SK-N-MC (cell line): ENCODE measurements around the gene ANTXR1.
A peak's percentile ranks its signal among the peaks of the same experiment; 100 is the strongest.

Experiments used
- DNase-seq: peaks from one replicate; pipeline ENCODE4 v3.0.0-alpha.2; 2011; ENCODE audit warnings: low read depth, low spot score
- H3K27ac ChIP-seq: fragments of 200-600 bp; sonication (generic); 2 replicates; pipeline ENCODE4 v1.5.1; 2016; ENCODE audit warnings: mixed run types
- H3K36me3 ChIP-seq: fragments of 200-600 bp; sonication (generic); 2 replicates; pipeline ENCODE4 v1.6.1; 2017; ENCODE audit warnings: antibody characterized with exemption, low read length, mixed read lengths; ENCODE audit not compliant: insufficient read depth
- H3K4me3 ChIP-seq: fragments of 200-600 bp; sonication (generic); 2 replicates; pipeline ENCODE4 v1.5.1; 2016
- H3K9ac ChIP-seq: fragments of 200-600 bp; sonication (generic); 2 replicates; pipeline ENCODE4 v1.8.0; 2017; ENCODE audit warnings: mixed run types, mixed read lengths; ENCODE audit not compliant: insufficient read length
- H3K9me3 ChIP-seq: fragments of 200-600 bp; sonication (generic); 2 replicates; pipeline ENCODE4 v1.6.1; 2017; ENCODE audit warnings: low read depth, mild to moderate bottlenecking, antibody characterized with exemption, low read length, moderate library complexity, mixed read lengths
- EZH2 ChIP-seq: fragments of 200-600 bp; sonication (generic); IDR thresholded peaks from one replicate; pipeline ENCODE4 v1.6.1; 2017; ENCODE audit warnings: antibody characterized with exemption
- FOXP2 ChIP-seq: optimal IDR thresholded peaks from 2 replicates; pipeline ENCODE3; 2011; ENCODE audit warnings: mild to moderate bottlenecking, moderate library complexity; ENCODE audit not compliant: insufficient read depth; ENCODE audit errors: extremely low read length, control extremely low read depth
- POLR2AphosphoS5 ChIP-seq: IDR thresholded peaks from 2 replicates; pipeline ENCODE4 v1.6.1; 2012; ENCODE audit warnings: mild to moderate bottlenecking, low read depth, low read length, borderline replicate concordance

The ANTXR1 gene

DNA sequence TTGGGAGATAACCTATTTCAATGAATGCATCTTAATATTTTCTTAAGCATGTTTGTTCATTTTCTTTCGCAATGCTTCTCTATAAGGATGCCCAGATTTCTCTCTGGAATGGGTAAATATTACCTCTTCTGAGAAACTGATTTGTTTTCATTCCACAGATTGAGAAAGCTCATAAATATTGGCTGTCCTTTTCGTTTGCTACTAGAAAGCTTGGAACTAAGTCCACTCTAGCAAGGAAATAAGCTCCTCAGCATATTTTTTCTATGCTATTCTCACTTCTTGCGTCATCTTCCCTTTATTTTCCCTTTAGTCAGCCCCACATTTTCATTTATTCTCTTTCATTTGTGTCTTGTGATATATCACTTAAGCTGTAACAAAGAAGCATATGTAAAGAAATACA, 76.3 kb downstream of the ANTXR1 start:
- Histone ChIP-seq H3K4me3 (no peak overlapping the region), H3K9me3 (no peaks in the 10 kb centered on the region), H3K36me3 (peaks cover 19% of the 10 kb centered on the region), H3K27ac (no peak overlapping the region), H3K9ac (no peak overlapping the region)
- DNase-seq = no peak
- TF ChIP-seq FOXP2 (no peak), POLR2AphosphoS5 (no peak), EZH2 (no peak)

DNA sequence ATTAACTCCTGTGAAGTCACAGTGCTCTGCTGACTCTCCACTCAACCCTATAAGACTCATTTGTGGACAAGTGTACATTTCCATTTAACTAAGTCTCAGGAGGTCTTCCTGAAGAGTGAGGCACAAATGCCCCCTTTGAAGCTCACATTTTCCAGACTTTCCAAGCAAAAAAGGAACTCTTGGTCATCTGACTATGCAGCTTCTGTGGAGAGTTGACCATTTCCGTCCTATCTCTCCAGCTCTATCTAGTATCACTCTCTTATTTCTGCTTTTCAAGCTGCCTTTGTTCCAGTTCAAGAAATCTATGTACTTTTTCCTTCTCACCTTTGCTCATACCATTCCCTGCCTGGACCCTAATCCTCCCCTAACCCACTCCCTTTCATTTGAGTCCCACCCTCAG, 77.0 kb downstream of the ANTXR1 start:
- no peak overlapping the region for H3K4me3 ChIP-seq
- no peak overlapping the region for H3K27ac ChIP-seq
- TF ChIP-seq POLR2AphosphoS5 = no peak
- TF ChIP-seq EZH2 = no peak
- TF ChIP-seq FOXP2 = no peak
- H3K36me3 ChIP-seq = peaks cover 26% of the 10 kb centered on the region
- H3K9ac ChIP-seq = no peak overlapping the region
- no peaks in the 10 kb centered on the region for H3K9me3 ChIP-seq
- no peak for DNase-seq

DNA sequence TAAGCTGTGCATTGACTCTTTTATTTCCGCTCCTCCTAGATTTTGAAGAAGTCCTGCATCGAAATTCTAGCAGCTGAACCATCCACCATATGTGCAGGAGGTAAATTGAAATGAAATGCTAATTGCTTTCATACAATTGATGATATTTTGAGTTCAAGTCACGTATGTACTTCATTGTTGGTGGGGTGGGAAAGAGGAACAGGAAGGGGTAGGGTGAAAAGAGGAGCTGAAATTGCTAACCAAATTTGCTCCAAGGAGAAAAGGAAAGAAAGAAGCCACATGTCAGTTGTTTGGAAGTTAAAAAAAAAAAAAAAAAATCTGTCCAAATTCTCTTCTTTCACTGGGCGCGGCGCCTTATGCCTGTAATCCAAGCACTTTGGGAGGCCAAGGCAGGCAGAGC, 77.8 kb downstream of the ANTXR1 start:
- peaks cover 26% of the 10 kb centered on the region for H3K36me3 ChIP-seq
- TF ChIP-seq FOXP2 (no peak), EZH2 (no peak), POLR2AphosphoS5 (no peak)
- H3K27ac ChIP-seq = no peak overlapping the region
- no peaks in the 10 kb centered on the region for H3K9me3 ChIP-seq
- no peak for DNase-seq
- H3K9ac ChIP-seq = no peak overlapping the region
- no peak overlapping the region for H3K4me3 ChIP-seq

DNA sequence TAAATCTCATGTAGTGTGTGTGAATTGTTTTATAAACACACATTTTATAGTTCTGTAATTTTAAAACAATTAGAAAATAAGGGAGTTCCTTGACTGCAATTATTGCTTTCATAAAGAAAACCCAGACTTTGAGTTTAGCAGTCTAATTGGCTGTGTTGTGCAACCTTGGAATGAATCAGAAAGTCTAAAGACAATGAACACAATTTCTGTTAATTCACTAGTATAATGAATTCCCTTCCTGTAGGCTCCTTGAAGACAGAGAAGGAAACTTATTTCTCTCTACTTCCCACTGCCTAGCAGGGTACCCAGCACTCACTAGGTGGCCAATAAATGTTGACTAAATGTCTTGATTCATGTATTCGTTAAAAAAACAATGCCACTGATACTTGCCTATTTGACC, 79.9 kb downstream of the ANTXR1 start:
- no peaks in the 10 kb centered on the region for H3K9me3 ChIP-seq
- TF ChIP-seq FOXP2 = no peak
- TF ChIP-seq EZH2 = no peak
- no peak for TF ChIP-seq POLR2AphosphoS5
- no peak overlapping the region for H3K27ac ChIP-seq
- no peak for DNase-seq
- no peak overlapping the region for H3K4me3 ChIP-seq
- H3K36me3 ChIP-seq = peaks cover 26% of the 10 kb centered on the region
- no peak overlapping the region for H3K9ac ChIP-seq

DNA sequence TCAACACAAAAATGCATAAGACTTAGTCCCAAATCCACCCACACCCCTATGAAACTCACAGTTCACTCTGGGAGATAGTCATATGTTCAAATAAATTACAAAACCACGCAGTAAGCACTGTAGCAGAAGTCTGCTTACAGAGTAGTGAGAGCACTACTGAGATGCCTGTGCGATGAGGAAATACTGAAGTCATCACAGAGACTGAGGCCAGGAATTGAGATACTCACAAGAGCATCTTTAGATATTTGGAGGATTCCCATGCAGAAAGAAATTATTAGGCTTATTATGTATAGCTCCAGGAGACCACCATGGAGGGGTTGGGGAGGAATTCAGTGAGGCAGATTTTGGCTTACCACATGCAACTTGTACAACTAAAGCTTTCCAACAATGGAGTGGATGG, 82.3 kb downstream of the ANTXR1 start:
- DNase-seq = peak; percentile 78
- Histone ChIP-seq H3K4me3 (no peak overlapping the region), H3K27ac (peak overlapping the region; percentile 87), H3K9ac (no peak overlapping the region), H3K9me3 (no peaks in the 10 kb centered on the region), H3K36me3 (peaks cover 28% of the 10 kb centered on the region)
- no peak for TF ChIP-seq EZH2
- no peak for TF ChIP-seq POLR2AphosphoS5
- TF ChIP-seq FOXP2 = no peak

GRCh38 chr2:69096326-69097095, 83.5 kb downstream of the ANTXR1 start:
- Histone ChIP-seq H3K4me3 (peak overlapping the region; percentile 47), H3K36me3 (peaks cover 21% of the 10 kb centered on the region), H3K9ac (peak overlapping the region; percentile 0), H3K27ac (peak overlapping the region; percentile 86), H3K9me3 (no peaks in the 10 kb centered on the region)
- DNase-seq = peak; percentile 75
- TF ChIP-seq EZH2 (no peak), FOXP2 (no peak)

DNA sequence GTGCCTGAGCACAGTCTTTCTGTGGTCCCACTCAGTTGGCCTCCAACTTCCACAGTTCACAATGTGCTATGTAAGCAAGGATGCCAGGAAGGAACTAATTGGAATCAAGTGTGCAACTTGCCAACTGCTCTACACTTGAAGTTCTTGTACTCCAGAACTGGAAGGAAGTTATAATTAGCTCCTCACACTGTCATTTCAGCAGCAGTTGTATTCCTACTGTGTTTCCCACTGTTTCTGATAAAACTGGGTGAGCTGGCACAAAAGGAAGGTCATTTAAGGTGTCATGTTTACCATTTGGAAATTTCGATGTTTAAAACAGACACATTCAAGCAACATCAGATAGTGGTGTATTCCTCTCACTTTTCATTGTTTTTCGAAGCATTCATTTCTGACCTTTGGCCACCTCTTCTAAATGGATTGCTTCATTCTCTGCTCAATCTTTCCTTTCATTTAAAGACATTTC, 84.2 kb downstream of the ANTXR1 start:
- Histone ChIP-seq H3K36me3 (peaks cover 21% of the 10 kb centered on the region), H3K27ac (peak overlapping the region; percentile 86), H3K9ac (peak overlapping the region; percentile 0), H3K4me3 (peak overlapping the region; percentile 47), H3K9me3 (no peaks in the 10 kb centered on the region)
- peak; percentile 92 for DNase-seq
- TF ChIP-seq POLR2AphosphoS5 (peak; percentile 79), EZH2 (no peak), FOXP2 (peak; percentile 92)

DNA sequence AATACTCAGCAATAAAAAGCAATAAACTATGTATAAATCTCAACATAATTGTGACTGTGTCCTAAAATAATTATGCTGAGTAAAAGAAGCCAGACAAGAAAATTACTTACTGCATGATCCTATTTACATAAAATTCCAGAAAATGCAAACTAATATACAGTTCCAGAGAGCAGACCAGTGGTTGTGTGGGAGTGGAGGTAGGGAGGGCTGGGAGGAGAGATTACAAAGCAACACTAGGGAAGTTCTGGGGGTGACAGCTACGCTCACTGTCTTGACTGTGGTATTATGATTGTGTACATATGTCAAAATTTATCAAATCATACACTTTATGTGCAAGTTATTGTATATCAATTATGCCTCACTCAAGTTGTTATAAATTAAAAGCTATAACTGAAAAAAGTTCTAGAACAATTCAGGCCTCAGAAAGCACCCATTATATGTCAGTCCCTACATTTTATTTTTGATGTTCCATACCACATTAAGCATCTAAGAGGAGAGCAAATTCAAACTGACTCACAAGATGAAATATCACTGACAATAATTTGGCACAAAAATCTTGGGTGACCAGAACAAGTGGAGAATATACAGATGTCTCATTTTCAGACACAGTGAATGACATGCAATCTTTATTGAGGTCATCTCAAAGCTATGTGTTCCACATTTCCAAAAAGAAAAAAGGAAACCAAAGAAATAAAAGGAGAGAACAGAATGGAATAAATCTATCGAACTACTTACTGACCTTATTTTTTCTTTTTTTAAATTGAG, 85.1 kb downstream of the ANTXR1 start:
- peak overlapping the region; percentile 86 for H3K27ac ChIP-seq
- H3K36me3 ChIP-seq = peaks cover 30% of the 10 kb centered on the region
- no peak for TF ChIP-seq EZH2
- no peak for TF ChIP-seq POLR2AphosphoS5
- no peak for TF ChIP-seq FOXP2
- no peak overlapping the region for H3K9ac ChIP-seq
- no peak for DNase-seq
- H3K9me3 ChIP-seq = no peaks in the 10 kb centered on the region
- H3K4me3 ChIP-seq = peak overlapping the region; percentile 47

GRCh38 chr2:69099541-69099940, 86.6 kb downstream of the ANTXR1 start:
- no peak for DNase-seq
- Histone ChIP-seq H3K27ac (peak overlapping the region; percentile 25; the same call in 1 of the 2 replicates), H3K36me3 (peaks cover 35% of the 10 kb centered on the region), H3K9me3 (no peaks in the 10 kb centered on the region), H3K9ac (no peak overlapping the region), H3K4me3 (no peak overlapping the region)
- TF ChIP-seq POLR2AphosphoS5 = no peak
